Gastroesophageal sphincter (tissue), 3 donors: ENCODE results near the gene PLEKHM2.

Experiments
- EP300 ChIP-seq: sonication (generic); formaldehyde crosslinking; IDR thresholded peaks from one replicate; pipeline ENCODE4 v1.6.1; 2017; ENCODE audit warnings: antibody characterized with exemption, mild to moderate bottlenecking
- POLR2A ChIP-seq, 2 donors: fragments of 450-650 bp; IDR thresholded peaks; one replicate each; pipeline ENCODE4 v1.6.1; 2017; ENCODE audit warnings: antibody characterized with exemption in 2 of 2, mild to moderate bottlenecking in 2 of 2, moderate library complexity in 1 of 2
- POLR2AphosphoS5 ChIP-seq: sonication (generic); formaldehyde crosslinking; IDR thresholded peaks from one replicate; pipeline ENCODE4 v1.6.1; 2017; ENCODE audit warnings: antibody characterized with exemption
- TF ChIP-seq, protein P1 (sequence below), 4 experiments: fragments of 200-600 bp in 2 of 4; fragments of 450-650 bp in 2 of 4; sonication (generic) in 1 of 4; IDR thresholded peaks; one replicate each; pipeline ENCODE4 v1.5.1; 2017 to 2019; ENCODE audit warnings: antibody characterized with exemption in 4 of 4, mild to moderate bottlenecking in 2 of 4, moderate library complexity in 2 of 4

- no peak for TF ChIP-seq POLR2A (IDR thresholded peaks at IDR 0.05)
- TF ChIP-seq EP300: no peak
- TF ChIP-seq, protein P1, sequence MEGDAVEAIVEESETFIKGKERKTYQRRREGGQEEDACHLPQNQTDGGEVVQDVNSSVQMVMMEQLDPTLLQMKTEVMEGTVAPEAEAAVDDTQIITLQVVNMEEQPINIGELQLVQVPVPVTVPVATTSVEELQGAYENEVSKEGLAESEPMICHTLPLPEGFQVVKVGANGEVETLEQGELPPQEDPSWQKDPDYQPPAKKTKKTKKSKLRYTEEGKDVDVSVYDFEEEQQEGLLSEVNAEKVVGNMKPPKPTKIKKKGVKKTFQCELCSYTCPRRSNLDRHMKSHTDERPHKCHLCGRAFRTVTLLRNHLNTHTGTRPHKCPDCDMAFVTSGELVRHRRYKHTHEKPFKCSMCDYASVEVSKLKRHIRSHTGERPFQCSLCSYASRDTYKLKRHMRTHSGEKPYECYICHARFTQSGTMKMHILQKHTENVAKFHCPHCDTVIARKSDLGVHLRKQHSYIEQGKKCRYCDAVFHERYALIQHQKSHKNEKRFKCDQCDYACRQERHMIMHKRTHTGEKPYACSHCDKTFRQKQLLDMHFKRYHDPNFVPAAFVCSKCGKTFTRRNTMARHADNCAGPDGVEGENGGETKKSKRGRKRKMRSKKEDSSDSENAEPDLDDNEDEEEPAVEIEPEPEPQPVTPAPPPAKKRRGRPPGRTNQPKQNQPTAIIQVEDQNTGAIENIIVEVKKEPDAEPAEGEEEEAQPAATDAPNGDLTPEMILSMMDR (IDR thresholded peaks at IDR 0.05): no peak
- no peak for TF ChIP-seq POLR2AphosphoS5
Observed at GRCh38 chr1:15656464-15656863, 27.7 kb upstream of the PLEKHM2 start.
